NCI-H2107 (cell line): Measurements from ENCODE around the gene GCNT1.

ENCODE experiments used
- DNase-seq: peaks from one replicate; lab custom pipeline; 2025; lab: John Stamatoyannopoulos, UW

The GCNT1 gene

DNA sequence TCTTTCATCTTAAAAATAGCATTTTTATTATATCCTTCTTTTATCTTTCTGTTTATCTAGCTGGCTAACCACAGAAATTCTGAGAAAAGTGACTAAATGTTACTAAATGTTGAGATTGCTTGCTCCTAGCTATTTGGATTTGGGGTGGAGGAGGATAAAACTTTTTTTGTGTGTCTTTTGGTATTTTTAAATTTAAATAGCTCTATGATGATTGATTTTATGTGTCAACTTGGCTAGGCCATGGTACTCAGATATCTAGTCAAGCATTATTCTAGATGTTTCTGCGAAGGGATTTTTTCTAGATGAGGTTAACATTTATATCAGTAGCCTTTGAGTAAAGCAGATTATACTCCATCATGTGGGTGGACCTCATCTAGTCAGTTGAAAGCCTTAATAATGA is 75.0 kb downstream of the GCNT1 start:
- DNase-seq: no peak

DNA sequence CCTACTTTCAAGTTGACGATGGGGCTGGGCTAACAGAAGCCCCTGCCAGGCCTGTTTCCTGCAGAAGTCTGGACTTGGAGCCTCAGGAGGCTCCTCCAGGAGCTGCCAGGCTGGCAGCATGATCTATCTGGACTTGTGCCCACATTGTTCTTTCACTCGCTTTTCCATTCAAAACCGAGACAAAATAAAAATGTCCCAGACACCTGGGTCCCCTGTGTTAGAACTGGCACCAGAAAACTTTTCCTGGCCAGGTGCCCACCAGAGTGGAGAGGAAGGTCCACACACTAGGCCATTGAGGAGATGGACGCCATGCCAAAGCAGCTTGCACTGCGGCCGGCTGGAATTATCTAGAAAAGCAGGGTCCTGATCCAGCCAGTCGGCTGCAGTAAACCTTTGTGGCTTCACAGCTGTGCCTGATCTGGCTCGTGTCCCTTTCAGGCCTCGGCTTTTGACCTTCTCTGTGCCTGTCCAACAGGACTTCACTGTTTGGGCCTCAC is 78.2 kb downstream of the GCNT1 start:
- DNase-seq: no peak

DNA sequence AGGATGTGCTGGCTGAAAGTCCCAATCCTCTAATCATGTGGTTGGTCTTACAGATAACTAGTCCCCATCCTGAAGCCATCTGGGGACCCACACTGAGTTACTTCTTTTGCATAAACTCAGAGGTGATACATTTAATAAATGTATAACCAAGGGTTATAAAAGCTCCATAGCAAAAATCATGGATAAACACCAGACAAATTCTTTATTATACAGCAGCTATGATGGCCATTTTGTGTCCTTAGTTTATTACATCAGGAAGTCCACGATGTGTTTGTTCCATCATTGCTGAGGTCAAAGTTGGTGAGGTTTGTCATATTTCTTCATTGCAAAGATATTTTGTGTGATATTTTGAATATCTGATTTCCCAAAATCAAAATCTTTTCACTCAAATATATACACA is 80.2 kb downstream of the GCNT1 start:
- DNase-seq: no peak

DNA sequence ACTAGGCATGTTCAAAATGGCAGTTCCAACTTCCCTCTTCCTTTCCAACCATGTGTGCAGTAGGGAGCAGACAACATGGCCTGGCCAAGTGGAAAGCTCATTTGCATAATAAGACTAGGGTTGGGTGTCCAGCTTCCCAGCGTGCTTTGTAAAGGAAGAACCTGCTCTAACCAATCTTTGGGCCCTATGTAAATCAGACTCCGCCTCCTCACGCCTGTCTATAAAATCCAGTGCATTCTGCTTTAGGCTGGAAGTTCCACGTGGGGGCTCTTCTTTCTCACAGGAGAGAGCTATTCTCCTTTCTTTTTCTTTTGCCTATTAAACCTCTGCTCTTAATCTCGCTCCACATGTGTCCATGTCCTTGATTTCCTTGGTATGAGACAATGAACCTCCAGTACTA is 83.4 kb downstream of the GCNT1 start:
- no peak for DNase-seq

DNA sequence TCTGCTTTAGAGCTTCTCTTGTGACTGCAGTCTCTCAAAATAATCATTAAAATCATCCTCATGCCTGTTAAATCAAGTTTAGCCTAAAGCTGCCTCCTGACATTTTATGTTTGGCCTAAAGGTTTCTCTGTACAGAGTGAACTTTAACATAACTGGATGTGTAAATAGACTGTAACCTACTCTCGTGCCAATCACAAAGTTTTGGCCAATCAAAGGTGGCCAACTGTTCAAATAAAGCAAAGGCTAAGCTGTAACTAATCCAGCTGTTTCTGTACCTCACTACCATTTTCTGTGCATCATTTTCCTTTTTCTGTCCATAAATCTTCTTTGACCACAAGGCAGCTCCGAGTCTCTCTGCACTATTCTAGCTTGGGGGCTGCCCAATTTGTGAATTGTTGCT is 86.2 kb downstream of the GCNT1 start:
- no peak for DNase-seq

DNA sequence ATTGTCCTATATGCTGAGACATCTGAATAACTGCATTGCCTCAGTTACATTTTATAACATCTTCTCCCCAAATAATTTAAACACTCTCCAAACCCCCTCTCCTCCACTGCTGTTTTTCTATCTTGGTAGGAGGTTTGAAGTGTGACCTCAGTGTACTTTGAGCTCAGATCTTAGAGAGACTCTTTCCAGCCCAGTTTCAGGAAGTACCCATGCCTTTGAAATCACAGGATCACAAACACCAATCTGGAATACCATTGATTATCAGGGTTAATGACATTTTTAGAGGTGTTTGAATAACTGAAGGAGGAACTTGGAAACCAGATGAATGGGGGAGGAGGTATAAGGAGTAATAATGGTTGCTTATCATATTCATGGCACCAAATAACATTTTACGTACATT is 93.2 kb downstream of the GCNT1 start:
- DNase-seq: no peak

DNA sequence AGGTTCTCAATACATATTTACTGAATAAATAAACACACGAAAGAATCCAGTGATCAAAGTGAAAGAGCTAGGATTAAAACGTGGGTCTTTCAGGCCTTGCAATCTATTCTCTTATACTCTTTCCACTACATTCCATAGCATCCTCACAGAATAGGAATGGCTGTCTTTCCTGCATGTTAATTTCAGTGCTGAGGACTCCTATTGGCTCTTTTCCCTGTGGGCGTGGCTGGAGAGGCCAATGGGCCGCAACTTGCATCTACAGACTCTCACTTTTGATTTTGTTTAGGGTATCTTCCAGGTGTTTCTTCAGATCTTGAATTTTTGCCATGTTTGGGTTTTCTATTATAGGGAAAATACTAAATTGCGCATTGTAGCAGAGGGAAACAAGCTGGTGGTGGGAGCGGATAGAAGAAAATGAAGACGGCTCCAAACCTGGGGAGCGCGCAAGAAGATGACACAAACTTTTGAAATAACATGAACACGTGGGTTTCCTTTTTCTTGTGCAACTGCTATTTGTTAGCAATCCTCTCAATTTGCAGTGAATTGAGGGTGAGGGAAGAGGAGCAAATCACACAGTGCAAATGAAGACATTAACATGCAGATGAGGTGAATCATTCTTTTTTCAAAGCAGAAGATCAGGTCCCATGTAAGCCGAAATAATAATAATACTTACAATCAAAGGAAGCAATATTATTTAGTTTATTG is 93.9 kb downstream of the GCNT1 start:
- no peak for DNase-seq

DNA sequence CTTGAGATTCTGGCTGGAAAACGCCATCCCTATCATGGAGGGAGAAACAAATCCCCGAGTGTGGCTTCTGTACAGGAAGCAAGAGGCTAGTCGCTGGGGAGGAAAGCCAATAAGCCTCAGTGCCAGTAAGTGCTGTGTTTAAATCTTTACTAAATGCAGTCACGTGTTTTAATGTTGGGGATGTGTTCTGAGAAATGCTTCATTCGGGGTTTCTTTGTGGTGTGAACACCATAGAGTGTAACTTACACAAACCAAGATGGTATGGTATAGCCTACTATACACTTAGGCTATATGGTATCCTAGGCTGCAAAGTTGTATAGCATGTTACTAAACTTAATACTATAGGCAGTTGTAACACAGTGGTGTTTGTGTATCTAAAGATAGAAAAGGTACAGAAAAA is 94.7 kb downstream of the GCNT1 start:
- DNase-seq: no peak
